ENCODE data around the gene FAM174C.

DNA sequence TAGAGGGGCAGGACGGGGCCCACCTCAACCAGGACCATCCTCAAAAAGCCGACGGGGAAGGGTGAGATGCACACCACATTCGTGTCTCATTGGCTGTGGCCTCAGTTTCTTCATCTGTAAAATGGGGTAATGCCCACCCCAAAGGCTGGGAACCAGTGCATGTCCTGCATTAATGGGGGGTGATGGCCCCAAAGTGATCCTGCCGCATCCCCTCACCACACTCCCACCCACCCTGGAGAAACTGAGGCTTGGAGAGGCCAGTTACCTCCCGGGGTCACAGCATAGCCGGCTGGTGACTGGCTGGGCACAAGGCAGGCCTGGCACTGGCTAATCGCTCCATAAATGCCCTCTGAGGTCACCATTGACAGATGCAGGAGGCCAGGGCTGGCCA, 27.6 kb upstream of the FAM174C start:
- TF ChIP-seq, protein P1, sequence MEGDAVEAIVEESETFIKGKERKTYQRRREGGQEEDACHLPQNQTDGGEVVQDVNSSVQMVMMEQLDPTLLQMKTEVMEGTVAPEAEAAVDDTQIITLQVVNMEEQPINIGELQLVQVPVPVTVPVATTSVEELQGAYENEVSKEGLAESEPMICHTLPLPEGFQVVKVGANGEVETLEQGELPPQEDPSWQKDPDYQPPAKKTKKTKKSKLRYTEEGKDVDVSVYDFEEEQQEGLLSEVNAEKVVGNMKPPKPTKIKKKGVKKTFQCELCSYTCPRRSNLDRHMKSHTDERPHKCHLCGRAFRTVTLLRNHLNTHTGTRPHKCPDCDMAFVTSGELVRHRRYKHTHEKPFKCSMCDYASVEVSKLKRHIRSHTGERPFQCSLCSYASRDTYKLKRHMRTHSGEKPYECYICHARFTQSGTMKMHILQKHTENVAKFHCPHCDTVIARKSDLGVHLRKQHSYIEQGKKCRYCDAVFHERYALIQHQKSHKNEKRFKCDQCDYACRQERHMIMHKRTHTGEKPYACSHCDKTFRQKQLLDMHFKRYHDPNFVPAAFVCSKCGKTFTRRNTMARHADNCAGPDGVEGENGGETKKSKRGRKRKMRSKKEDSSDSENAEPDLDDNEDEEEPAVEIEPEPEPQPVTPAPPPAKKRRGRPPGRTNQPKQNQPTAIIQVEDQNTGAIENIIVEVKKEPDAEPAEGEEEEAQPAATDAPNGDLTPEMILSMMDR (IDR thresholded peaks at IDR 0.05 in 2 of 3, conservative IDR thresholded peaks at IDR 0.05 in 1 of 3; ENCODE audit: control insufficient read depth in 2 of 3, extremely low read depth in 1 of 3, insufficient read depth in 1 of 3, low read depth in 3 of 3, low read length in 3 of 3) = no peak
- no peak for TF ChIP-seq SMC3 (IDR thresholded peaks at IDR 0.05; ENCODE audit: borderline replicate concordance, low read length)

Data from GM12878 (cell line).